Right atrium auricular region (tissue), 2 donors: ENCODE data around the gene KIAA0825. TPM values are rescaled to one million over a fixed set of nuclear protein-coding genes. Genes with fewer than 3 reads are reported as not detected.
A peak's percentile ranks its signal among the peaks of the same experiment; 100 is the strongest.

Source experiments
- DNase-seq: peaks from one replicate; pipeline ENCODE4 v3.0.0-alpha.2; 2019; ENCODE audit warnings: low spot score
- H3K27ac ChIP-seq, 2 donors: fragments of 200-600 bp; sonication (generic); 1 replicate in 1 of 2; 2 replicates in 1 of 2; pipeline ENCODE4 v1.5.1; 2016 to 2019
- H3K27me3 ChIP-seq, 2 donors: fragments of 200-600 bp; sonication (generic); one replicate each; pipeline versions ENCODE4 v1.5.1 to v1.6.0; 2017 to 2019
- H3K36me3 ChIP-seq: fragments of 200-600 bp; sonication (generic); one replicate; pipeline ENCODE4 v1.5.1; 2016
- H3K4me1 ChIP-seq, 2 donors: fragments of 200-600 bp; sonication (generic); one replicate each; pipeline versions ENCODE4 v1.5.1 to v1.6.0; 2017 to 2019
- H3K4me3 ChIP-seq, 2 donors: fragments of 200-600 bp; sonication (generic); 1 replicate in 1 of 2; 2 replicates in 1 of 2; pipeline ENCODE4 v1.5.1; 2017 to 2019; ENCODE audit warnings: mild to moderate bottlenecking in 1 of 2, moderate library complexity in 1 of 2
- H3K9me3 ChIP-seq, 2 donors: fragments of 200-600 bp; sonication (generic); one replicate each; pipeline ENCODE4 v1.5.1; 2019
- total RNA-seq, 2 donors: library from RNA; depleted of rRNA; stranded (reverse); fragments of >200 nt; gene quantifications; one replicate each; pipeline ENCODE4 v1.1.0, GENCODE V29; 2016
- TF ChIP-seq, protein P1 (sequence below), 2 donors: fragments of 200-600 bp; sonication (generic); IDR thresholded peaks; one replicate each; pipeline ENCODE4 v1.5.1; 2019; ENCODE audit warnings: antibody characterized with exemption in 2 of 2

The KIAA0825 gene
- total RNA-seq, 2 donors from 2014 or later = 2.4 to 4.3 TPM

DNA sequence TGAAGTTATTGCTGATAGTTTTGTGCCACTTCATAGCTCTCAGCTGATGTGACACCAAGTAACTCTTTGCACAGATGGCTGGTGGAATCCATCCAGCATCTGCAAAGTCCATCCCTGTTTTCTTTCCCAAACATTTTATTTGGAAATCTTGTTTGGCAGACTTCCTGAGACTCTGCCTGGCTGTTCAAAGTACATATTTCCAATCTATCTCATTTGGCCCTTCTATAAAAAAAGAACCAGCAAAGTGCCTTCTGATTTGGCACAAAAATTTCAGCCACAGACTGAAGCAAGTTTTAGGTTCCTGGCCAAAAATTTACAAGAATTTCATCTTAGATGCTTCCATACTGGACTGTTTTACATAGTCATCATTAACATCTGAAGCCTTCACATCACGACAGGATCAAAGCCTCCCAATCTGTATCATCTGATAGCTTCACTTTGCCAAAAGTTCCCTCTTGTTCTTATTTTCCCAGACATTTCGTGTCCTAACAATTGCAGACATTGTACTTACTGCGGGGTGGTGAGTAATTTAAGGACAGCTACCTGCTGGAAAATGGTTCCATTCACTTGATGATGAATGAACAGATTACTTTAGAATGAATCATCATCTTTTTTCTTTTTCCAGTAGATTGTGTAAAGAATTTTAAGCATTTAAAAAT lies 377.3 kb downstream of the KIAA0825 start:
- Histone ChIP-seq H3K4me1 (peaks cover 0 to 4% of the 10 kb centered on the region in 2 donors), H3K9me3 (no peaks in the 10 kb centered on the region), H3K4me3 (no peak overlapping the region), H3K27me3 (no peaks in the 10 kb centered on the region), H3K36me3 (no peaks in the 10 kb centered on the region), H3K27ac (peak overlapping the region in 1 of 2 donors; percentile 17)
- TF ChIP-seq, protein P1, sequence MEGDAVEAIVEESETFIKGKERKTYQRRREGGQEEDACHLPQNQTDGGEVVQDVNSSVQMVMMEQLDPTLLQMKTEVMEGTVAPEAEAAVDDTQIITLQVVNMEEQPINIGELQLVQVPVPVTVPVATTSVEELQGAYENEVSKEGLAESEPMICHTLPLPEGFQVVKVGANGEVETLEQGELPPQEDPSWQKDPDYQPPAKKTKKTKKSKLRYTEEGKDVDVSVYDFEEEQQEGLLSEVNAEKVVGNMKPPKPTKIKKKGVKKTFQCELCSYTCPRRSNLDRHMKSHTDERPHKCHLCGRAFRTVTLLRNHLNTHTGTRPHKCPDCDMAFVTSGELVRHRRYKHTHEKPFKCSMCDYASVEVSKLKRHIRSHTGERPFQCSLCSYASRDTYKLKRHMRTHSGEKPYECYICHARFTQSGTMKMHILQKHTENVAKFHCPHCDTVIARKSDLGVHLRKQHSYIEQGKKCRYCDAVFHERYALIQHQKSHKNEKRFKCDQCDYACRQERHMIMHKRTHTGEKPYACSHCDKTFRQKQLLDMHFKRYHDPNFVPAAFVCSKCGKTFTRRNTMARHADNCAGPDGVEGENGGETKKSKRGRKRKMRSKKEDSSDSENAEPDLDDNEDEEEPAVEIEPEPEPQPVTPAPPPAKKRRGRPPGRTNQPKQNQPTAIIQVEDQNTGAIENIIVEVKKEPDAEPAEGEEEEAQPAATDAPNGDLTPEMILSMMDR (IDR thresholded peaks at IDR 0.05) = no peak
- DNase-seq = no peak

DNA sequence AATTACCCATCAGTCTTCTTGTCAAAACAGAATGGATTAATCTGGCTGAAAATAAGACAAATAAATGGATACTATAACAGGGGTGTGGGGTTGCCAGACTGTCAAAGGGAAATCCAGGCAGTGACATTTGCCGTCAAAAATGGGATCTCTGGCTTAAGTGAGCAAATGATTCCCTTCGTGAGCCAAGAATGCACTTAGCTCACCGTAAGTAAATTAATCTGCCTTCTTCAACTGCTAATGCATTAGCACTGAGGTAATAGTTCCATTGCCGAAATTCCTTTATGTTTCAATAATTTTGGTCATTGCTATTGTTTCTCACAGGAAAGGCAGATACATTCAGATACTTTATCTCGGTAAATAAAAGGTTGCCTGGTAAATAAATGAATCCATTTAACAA lies 377.8 kb downstream of the KIAA0825 start:
- Histone ChIP-seq H3K4me3 (no peak overlapping the region), H3K4me1 (peaks cover 0 to 4% of the 10 kb centered on the region in 2 donors), H3K36me3 (no peaks in the 10 kb centered on the region), H3K27ac (peak overlapping the region in 1 of 2 donors; percentile 17), H3K9me3 (peaks cover 0 to 5% of the 10 kb centered on the region in 2 donors), H3K27me3 (no peaks in the 10 kb centered on the region)
- TF ChIP-seq, protein P1 (IDR thresholded peaks at IDR 0.05) = no peak
- DNase-seq = no peak

DNA sequence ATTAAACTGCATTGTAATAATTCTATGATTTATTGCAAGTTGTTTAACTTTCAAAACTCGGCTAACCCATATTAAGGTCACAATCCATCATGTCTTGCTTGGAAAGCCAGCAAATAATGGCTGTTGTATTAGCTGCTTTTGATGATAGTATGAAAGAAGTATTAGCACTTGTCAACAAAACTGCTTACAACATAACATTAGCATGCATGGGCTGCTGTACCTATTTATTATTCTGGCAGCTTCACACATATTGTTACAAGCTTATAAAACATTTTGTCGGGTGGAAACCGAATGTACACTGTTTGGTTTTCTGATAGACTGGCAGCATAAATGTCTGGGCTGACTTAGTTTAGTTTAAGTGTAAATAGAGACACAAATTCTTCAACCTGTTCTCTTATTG lies 378.3 kb downstream of the KIAA0825 start:
- TF ChIP-seq, protein P1 (IDR thresholded peaks at IDR 0.05) = no peak
- H3K27ac ChIP-seq = no peak overlapping the region
- no peak overlapping the region for H3K4me3 ChIP-seq
- H3K4me1 ChIP-seq = peaks cover 0 to 4% of the 10 kb centered on the region in 2 donors
- H3K27me3 ChIP-seq = no peaks in the 10 kb centered on the region
- peaks cover 0 to 8% of the 10 kb centered on the region in 2 donors for H3K9me3 ChIP-seq
- no peaks in the 10 kb centered on the region for H3K36me3 ChIP-seq
- DNase-seq = no peak

DNA sequence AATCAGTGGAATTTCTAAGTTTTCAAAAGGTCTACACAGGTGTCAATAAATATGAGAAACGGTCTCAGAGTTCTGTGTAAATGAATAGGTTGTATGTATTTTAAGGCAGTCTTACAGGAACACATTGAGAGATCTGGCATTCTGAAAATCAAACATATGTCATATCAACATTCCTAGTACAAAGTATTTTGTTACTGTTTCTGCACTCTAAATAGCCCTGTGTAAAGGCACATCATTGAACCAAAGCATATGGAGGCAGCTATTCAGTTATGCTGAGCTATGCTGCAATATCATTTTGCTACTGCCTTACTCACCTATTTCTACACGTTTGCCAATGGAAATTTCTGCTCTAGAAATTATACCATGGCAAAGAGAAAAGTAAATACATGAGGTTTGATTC lies 379.1 kb downstream of the KIAA0825 start:
- TF ChIP-seq, protein P1 (IDR thresholded peaks at IDR 0.05) = no peak
- Histone ChIP-seq H3K36me3 (no peaks in the 10 kb centered on the region), H3K27me3 (no peaks in the 10 kb centered on the region), H3K27ac (no peak overlapping the region), H3K9me3 (peaks cover 0 to 8% of the 10 kb centered on the region in 2 donors), H3K4me1 (peaks cover 0 to 4% of the 10 kb centered on the region in 2 donors), H3K4me3 (no peak overlapping the region)
- no peak for DNase-seq

DNA sequence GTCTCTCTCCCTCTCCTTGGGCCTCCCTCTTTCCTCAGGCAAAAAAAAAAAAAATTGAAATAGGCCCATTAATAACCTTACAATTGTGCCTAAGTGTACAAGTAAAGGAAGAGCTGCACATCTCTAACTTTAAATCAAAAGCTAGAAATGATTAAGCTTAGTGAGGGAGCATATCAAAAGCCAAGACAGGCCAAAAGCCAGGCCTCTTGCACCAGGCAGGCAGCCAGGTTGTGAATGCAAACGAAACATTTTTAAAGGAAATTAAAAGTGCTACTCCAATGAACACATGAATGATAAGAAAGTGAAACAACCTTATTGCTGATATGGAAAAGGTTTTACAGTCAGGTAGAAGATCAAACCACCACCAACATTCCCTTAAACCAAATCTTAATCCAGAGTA lies 383.4 kb downstream of the KIAA0825 start:
- DNase-seq = no peak
- Histone ChIP-seq H3K27ac (no peak overlapping the region), H3K36me3 (no peaks in the 10 kb centered on the region), H3K4me3 (no peak overlapping the region), H3K9me3 (peaks cover 0 to 8% of the 10 kb centered on the region in 2 donors), H3K27me3 (no peaks in the 10 kb centered on the region), H3K4me1 (no peaks in the 10 kb centered on the region)
- TF ChIP-seq, protein P1 (IDR thresholded peaks at IDR 0.05) = no peak

DNA sequence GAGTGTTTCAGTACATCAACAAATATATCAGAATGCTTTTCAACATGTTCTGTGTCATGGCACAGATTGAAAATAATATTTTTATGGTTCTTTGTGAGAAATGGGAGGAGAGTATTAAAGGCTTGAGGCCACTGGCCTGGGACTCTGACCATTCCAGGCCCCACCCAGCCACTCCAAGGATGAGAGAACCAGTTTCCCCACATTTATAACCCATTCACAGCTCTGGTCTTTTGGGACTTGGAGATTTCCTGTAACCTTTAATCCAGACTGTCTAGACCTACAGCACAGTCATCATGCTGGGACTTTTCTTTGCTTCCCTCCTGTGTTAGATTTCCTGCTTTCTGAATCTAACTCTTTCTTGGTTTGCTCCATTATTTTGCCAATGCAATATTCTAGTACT lies 389.6 kb downstream of the KIAA0825 start:
- H3K36me3 ChIP-seq = no peaks in the 10 kb centered on the region
- no peaks in the 10 kb centered on the region for H3K9me3 ChIP-seq
- H3K4me1 ChIP-seq = no peaks in the 10 kb centered on the region
- no peak for DNase-seq
- peak overlapping the region in 1 of 2 donors; percentile 51 for H3K27ac ChIP-seq
- H3K4me3 ChIP-seq = no peak overlapping the region
- TF ChIP-seq, protein P1 (IDR thresholded peaks at IDR 0.05) = no peak
- no peaks in the 10 kb centered on the region for H3K27me3 ChIP-seq
